ENCODE measurements around the gene PANK1. TPM values are rescaled to one million over a fixed set of nuclear protein-coding genes. Genes with fewer than 3 reads are reported as not detected.
A peak's percentile ranks its signal among the peaks of the same experiment; 100 is the strongest.

Gene PANK1
- total and polyA plus RNA-seq, 3 donors from 2014 or later, result 6.3 to 15.3 (median 9.2) TPM

DNA sequence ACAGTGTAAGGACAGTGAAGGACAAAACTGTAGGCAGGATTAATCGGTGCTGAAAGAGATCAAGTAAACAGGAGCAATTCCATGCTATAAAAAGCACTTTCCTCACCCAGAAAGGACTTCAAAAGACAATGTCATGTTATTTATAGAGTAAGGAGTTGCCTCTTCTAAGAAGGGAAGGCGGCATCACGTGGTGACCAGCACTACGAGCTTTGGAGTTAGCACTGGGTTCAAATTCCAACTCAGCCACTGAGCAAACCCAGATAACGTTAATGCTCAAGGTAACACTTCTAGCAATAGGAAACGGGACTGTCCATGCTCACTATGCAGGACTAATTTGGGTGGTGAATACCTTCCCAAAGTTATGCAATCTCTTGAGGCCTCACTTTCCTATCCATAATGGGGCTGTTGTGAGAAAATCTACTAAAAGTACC is 715 bp upstream of the PANK1 start:
- no peaks in the 10 kb centered on the region for H3K9me3 ChIP-seq
- H3K4me1 ChIP-seq, result peaks cover 9% of the 10 kb centered on the region
- H3K4me3 ChIP-seq, result peak overlapping the region; percentile 86 to 87
- TF ChIP-seq, protein P1, sequence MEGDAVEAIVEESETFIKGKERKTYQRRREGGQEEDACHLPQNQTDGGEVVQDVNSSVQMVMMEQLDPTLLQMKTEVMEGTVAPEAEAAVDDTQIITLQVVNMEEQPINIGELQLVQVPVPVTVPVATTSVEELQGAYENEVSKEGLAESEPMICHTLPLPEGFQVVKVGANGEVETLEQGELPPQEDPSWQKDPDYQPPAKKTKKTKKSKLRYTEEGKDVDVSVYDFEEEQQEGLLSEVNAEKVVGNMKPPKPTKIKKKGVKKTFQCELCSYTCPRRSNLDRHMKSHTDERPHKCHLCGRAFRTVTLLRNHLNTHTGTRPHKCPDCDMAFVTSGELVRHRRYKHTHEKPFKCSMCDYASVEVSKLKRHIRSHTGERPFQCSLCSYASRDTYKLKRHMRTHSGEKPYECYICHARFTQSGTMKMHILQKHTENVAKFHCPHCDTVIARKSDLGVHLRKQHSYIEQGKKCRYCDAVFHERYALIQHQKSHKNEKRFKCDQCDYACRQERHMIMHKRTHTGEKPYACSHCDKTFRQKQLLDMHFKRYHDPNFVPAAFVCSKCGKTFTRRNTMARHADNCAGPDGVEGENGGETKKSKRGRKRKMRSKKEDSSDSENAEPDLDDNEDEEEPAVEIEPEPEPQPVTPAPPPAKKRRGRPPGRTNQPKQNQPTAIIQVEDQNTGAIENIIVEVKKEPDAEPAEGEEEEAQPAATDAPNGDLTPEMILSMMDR (IDR thresholded peaks at IDR 0.05), result no peak
- no peak for TF ChIP-seq POLR2A (IDR thresholded peaks at IDR 0.05)
- intact Hi-C loops (cut with DNase I; ENCODE audit: low total_unique reads), result no loop called here
- H3K27ac ChIP-seq, result peak overlapping the region; percentile 83 to 89
- H3K36me3 ChIP-seq (ENCODE audit: low read depth, missing control alignments), result no peaks in the 10 kb centered on the region
- WGBS, 2 donors, result 11 to 14% methylated on average over 6 of the region's 6 CpGs
- H3K27me3 ChIP-seq, result no peaks in the 10 kb centered on the region
- DNase-seq, result peak; percentile 51

DNA sequence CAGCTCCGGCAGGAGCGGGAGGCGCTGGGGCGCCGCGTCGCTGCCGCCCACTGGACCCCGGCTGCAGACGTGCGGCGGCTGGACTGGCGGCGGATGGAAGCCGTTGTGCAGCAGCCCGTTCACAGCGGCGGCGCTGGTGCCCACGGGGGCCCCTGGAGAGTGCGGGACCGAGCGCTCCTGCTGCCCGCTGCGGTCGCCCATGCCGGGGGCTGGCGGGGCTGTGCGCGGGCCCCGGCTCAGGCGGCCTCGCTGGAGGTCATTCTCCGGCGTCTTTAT is 413 bp downstream of the PANK1 start:
- intact Hi-C loops (cut with DNase I; ENCODE audit: low total_unique reads), result no loop called here
- Histone ChIP-seq H3K27ac (peak overlapping the region; percentile 83 to 89), H3K4me1 (peaks cover 9% of the 10 kb centered on the region), H3K9me3 (no peaks in the 10 kb centered on the region), H3K36me3 (ENCODE audit: low read depth, missing control alignments) (no peaks in the 10 kb centered on the region), H3K27me3 (no peaks in the 10 kb centered on the region), H3K4me3 (peak overlapping the region; percentile 86 to 87)
- 0% methylated on average over 33 of the region's 35 CpGs; no CpG with 5 or more reads in 1 of the 2 donors for WGBS, 2 donors
- DNase-seq, result peak; percentile 41
- TF ChIP-seq, protein P1 (IDR thresholded peaks at IDR 0.05), result no peak
- TF ChIP-seq POLR2A (IDR thresholded peaks at IDR 0.05), result no peak

DNA sequence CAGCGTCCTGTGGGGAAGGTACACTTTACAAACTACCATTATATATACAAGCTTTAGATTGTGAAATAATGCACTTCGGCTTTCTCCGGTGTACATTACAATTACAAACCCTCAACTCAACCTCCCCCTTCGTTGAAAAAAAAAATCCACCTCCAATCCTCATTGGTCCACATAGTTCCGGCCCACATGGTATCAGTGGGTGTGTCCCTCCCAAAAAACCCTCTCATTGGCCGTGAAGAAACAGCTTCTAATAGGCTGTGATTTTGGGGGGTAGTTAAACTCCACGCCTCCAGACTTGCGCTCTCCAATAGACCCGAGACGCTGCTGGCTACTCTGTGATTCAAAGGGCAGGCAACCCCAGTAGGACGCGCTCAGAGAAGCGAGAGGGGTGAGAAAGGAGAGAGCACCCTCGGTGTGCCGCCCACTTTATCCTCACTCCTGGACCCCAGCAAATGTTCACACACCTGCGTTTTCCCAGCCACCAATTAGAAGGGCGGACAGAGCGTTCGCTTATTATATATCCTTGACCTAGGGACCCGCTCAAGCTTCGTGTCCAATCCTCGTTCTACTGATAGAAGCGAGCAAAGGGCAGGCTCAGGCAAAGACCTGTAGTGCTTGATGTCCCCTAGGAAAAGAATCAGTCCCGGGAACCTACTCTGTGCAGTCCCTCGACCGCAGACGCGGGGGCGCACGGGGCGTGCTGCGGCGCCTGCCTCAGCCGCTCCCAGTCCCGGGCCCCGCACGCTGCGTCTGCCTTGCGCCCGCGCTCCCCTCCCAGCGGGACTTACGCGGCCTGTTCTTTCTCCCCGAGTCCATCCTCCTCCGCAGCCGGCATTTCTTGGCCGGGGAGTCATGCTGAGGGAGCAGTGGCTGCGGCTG is 991 bp downstream of the PANK1 start:
- no peaks in the 10 kb centered on the region for H3K9me3 ChIP-seq
- no peaks in the 10 kb centered on the region for H3K36me3 ChIP-seq (ENCODE audit: low read depth, missing control alignments)
- peak overlapping the region; percentile 83 to 89 for H3K27ac ChIP-seq
- intact Hi-C loops (cut with DNase I; ENCODE audit: low total_unique reads), result no loop called here
- WGBS, 2 donors, result 0 to 1% methylated on average over 21 to 49 of the region's 49 CpGs
- H3K4me3 ChIP-seq, result peak overlapping the region; percentile 86 to 87
- peaks cover 9% of the 10 kb centered on the region for H3K4me1 ChIP-seq
- H3K27me3 ChIP-seq, result no peaks in the 10 kb centered on the region
- peak; percentile 96 for TF ChIP-seq POLR2A (IDR thresholded peaks at IDR 0.05)
- TF ChIP-seq, protein P1 (IDR thresholded peaks at IDR 0.05), result no peak
- peak; percentile 95 for DNase-seq

DNA sequence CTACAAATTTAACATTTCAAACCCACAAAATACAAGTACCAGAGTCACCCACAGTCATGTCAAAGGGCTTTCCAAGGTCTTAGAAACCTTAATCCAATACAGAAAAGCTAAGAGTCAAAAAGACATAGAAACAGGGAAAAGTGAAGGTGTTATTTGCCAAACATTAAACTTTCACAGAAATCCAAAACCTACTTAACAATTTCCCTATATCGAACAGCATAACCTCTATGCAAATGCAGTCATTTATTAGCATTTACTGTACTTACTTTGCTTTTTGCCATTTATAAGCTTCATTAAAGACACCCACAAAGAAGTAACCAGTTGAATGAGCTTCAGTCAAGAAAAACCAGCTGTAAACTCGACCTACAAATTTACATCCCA is 1.6 kb downstream of the PANK1 start:
- H3K36me3 ChIP-seq (ENCODE audit: low read depth, missing control alignments), result no peaks in the 10 kb centered on the region
- intact Hi-C loops (cut with DNase I; ENCODE audit: low total_unique reads), result no loop called here
- WGBS, 2 donors, result 0 to 3% methylated on average over 2 of the region's 2 CpGs
- no peak overlapping the region for H3K27ac ChIP-seq
- TF ChIP-seq, protein P1 (IDR thresholded peaks at IDR 0.05), result no peak
- no peak for TF ChIP-seq POLR2A (IDR thresholded peaks at IDR 0.05)
- DNase-seq, result no peak
- peak overlapping the region; percentile 86 to 87 for H3K4me3 ChIP-seq
- H3K27me3 ChIP-seq, result no peaks in the 10 kb centered on the region
- H3K4me1 ChIP-seq, result peaks cover 9% of the 10 kb centered on the region
- no peaks in the 10 kb centered on the region for H3K9me3 ChIP-seq

DNA sequence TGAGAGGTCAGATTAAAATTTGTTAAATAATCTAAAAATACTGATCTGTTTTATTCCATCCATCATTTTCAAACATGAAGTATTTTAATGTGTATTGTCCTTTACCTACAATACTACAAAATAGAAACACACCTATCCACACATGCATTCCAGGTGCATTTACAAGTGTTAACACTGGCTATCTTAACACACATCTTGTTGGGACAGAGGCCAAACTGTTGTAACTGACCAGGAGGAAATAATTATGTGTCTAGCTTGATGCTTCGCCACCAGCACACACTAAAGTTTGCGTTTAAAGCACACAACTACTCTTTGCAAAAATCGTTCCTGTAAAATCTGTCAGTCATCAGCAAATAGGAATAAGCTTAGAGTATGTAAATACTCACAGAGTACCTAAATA is 2.8 kb downstream of the PANK1 start:
- peaks cover 9% of the 10 kb centered on the region for H3K4me1 ChIP-seq
- H3K4me3 ChIP-seq, result no peak overlapping the region
- TF ChIP-seq, protein P1 (IDR thresholded peaks at IDR 0.05), result no peak
- TF ChIP-seq POLR2A (IDR thresholded peaks at IDR 0.05), result no peak
- H3K27ac ChIP-seq, result no peak overlapping the region
- H3K9me3 ChIP-seq, result no peaks in the 10 kb centered on the region
- intact Hi-C loops (cut with DNase I; ENCODE audit: low total_unique reads), result no loop called here
- no peak for DNase-seq
- WGBS, 2 donors, result 68 to 82% methylated on average over 3 of the region's 3 CpGs
- H3K27me3 ChIP-seq, result no peaks in the 10 kb centered on the region
- H3K36me3 ChIP-seq (ENCODE audit: low read depth, missing control alignments), result no peaks in the 10 kb centered on the region

All from testis (tissue), 3 donors.